H54 (cell line): ENCODE data around the gene OR2Z1.

Experiments used
- DNase-seq: peaks from one replicate; pipeline ENCODE4 v3.0.0; 2011; ENCODE audit warnings: low spot score, mixed read lengths; ENCODE audit not compliant: insufficient read length
- FAIRE-seq: peaks from 3 replicates; lab custom pipeline; 2011; peaks lifted over from hg19 to GRCh38; lab: Jason Lieb, UNC
- POLR2A ChIP-seq: IDR thresholded peaks from 2 replicates; pipeline ENCODE4 v1.6.1; 2011; ENCODE audit warnings: low read depth, mild to moderate bottlenecking, low read length

OR2Z1 gene, protein sequence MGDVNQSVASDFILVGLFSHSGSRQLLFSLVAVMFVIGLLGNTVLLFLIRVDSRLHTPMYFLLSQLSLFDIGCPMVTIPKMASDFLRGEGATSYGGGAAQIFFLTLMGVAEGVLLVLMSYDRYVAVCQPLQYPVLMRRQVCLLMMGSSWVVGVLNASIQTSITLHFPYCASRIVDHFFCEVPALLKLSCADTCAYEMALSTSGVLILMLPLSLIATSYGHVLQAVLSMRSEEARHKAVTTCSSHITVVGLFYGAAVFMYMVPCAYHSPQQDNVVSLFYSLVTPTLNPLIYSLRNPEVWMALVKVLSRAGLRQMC

DNA sequence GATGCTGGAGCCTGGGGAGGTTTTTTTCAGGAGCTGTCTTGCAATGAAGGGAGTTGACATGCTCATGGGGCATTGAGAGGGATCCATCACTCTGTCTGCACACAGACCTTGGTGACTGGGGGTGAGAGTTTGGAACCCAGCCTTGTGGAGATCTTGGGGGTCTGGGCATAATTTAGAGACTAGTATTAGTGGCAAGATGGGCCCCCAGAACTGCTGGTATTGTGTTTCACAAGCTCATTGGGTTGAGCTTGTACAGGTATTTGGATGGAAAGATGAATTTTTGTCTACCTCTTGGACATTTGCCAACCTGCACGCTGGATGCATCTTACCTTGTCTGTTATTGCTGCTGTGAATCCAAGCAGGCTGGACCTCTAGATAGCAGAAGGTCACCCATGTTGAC lies at the start of gene OR2Z1:
Gene OR2Z1 (plus strand): TSS at position 301 of the 400 bp plus-strand sequence. CDS start 9,395 bp downstream, outside the sequence.
- FAIRE-seq, result no peak
- no peak for DNase-seq
- TF ChIP-seq POLR2A, result no peak

DNA sequence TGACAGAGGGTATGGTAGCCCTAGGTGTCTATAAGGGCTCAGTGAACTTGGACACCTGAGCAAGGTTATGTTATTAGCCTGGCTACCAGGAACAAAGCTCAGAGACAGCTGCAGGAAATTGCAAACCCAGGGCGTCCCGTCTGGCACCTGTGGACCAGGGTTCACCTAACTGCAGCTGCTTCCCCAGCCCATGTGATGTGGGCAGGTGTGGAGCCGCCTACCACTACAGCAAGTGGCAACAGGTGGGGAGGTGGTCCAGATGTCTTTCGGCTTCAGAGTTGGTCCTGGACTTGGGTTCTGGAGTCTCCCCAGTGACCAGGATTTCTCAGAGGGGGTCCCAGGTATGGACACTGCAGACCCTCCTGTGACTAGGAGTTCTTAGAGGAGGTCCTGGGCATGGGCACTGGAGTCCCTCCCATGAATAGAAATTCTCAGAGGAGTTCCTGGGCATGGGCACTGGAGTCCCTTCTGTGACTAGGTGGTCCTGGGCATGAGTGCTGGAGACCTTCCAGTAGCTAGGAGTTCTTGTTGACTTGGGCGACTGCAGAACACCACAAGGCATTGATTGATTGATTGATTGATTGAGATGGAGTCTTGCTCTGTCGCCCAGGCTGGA lies 48.0 kb upstream of the OR2Z1 start:
- FAIRE-seq (no peak), DNase-seq (no peak)
- TF ChIP-seq POLR2A, result no peak

DNA sequence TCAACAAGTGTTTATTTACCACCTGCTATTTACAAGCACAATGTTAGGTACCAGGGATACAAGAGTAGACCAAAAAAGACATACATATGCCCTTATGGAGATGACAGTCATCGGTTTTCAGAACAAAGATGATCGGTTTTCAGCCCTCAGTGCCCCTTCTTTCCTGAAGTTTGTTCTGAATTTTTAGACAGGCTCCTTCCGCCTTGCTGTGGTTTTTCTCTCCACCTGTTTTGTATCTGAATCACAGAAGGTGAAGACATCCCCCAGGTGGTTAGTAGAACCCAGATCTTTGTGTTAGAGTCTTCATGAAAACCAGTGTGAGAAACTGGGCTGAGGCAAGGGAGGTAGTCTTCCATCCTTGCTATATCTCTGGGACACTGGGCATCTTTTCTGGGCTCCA lies 46.4 kb upstream of the OR2Z1 start:
- DNase-seq, result no peak
- TF ChIP-seq POLR2A, result no peak
- no peak for FAIRE-seq

DNA sequence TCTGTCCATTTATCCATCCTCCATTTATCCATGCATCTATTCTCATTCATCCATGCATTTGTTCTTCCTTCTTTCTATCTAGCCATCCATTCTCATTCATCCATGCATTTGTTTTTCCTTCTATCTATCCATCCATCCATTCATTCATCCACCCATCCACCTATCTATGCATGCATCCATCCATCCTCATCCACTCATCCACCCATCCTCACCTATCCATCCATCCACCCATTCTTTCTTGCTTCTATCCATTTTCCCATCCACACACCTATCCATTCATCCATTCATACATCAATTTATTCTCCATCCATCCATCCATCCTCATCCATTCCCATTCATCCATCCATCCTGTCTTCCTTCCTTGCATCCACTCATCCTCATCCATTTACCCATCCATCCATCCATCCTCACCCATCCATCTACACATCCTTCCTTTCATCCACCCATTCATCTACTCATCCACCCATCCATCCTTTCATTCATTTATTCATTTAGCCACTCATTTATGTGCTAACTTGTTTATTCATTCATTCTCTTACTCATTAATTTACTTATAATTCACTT lies 43.1 kb upstream of the OR2Z1 start:
- DNase-seq (no peak), FAIRE-seq (no peak)
- TF ChIP-seq POLR2A, result no peak

DNA sequence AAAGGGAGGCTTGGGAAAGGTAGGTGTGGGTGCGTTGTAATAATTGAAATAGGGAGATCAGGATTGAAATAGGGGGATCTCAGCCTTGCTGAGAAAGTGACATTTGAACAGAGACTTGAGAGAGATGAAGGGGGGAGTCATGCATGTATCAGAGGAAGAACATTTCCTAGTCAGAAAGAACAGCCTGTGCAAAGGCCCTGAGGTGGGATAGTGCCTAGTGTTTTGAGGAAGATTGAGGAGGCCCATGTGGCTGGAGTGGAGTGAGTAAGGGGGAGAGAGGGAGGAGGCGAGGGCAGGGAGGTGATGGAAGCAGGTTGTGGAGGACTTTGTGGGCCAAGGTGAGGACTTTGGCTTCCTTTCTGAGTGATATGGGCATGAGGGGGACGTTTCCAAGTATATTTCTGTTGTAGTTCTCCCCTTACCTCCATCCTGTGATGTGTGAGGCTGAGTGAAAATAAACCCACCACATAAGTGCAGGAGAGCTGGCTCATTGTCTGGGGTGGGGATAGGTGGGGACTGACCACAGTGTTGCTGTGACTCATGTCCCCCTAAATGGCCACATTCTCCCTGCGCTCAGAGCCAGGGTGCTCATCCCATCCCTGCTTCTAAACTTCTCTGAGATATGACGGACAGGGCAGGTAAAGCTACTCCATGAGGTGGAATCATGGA lies 40.6 kb upstream of the OR2Z1 start:
- no peak for TF ChIP-seq POLR2A
- DNase-seq (no peak), FAIRE-seq (no peak)

DNA sequence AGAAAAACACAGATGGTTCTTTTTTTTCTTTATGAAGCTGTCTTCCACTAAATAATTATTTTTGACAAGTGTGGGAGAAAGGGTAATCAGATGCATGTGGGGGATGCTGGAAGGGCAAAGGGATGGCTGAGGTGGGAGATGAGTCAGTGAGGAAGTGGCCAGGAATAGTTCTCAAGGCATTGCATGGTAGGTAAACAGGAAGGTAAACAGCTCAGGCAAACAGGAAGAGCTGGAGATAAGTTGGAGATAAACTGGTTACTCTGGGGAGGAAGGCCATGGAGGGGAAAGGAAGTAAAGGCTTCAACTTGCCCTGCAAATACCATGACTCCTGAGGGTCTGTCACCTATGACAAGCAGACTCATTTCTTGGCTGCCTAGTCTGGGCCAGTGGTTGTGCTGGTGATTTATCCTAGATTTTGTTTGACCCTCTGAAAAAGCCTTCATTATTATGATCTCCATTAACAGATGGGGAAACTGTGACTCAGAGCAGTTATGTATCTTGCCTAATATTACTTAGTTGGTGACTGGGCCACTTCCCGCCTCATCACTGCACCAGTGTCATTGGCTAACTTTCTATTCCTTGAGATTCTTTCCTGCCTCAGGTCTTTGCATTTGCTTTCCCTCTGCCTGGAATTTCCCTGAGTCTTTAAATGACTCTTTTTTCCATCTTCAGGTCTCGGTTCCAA lies 39.9 kb upstream of the OR2Z1 start:
- FAIRE-seq, result no peak
- TF ChIP-seq POLR2A, result no peak
- DNase-seq, result no peak

DNA sequence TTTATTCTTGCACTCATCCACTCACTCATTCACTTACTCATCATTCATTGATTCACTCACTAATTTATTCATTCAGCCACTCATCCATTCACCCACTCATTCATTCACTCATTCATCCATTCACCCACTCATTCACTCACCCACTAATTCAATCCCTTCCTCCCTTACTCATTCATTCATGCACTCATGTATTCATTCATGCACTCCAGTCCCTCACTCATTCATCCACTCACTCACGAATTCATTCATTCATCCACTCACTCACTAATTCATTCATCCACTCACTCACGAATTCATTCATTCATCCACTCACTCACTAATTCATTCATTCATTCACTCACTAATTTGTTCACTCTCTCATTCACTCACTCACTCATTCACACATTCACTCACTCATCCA lies 39.0 kb upstream of the OR2Z1 start:
- DNase-seq (no peak), FAIRE-seq (no peak)
- TF ChIP-seq POLR2A, result no peak

DNA sequence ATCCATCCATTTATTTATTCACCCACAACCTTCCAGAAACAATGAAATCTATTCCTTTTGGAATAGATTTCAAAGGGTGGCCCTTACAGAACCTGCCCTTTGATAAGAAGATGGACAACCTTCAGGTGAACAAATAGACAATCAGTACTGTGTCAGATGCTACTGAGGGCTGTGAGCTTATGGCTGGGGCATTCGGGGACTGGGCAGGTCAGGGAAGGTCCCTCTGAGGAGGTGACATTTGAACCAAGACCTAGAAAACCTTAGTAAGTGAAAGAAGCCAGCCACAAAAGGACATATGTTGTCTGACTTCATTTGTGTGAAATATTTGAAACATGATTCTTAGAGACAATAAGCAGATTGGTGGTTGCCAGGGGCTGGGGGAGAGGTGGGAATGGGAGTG lies 38.5 kb upstream of the OR2Z1 start:
- DNase-seq (no peak), FAIRE-seq (no peak)
- TF ChIP-seq POLR2A, result no peak

DNA sequence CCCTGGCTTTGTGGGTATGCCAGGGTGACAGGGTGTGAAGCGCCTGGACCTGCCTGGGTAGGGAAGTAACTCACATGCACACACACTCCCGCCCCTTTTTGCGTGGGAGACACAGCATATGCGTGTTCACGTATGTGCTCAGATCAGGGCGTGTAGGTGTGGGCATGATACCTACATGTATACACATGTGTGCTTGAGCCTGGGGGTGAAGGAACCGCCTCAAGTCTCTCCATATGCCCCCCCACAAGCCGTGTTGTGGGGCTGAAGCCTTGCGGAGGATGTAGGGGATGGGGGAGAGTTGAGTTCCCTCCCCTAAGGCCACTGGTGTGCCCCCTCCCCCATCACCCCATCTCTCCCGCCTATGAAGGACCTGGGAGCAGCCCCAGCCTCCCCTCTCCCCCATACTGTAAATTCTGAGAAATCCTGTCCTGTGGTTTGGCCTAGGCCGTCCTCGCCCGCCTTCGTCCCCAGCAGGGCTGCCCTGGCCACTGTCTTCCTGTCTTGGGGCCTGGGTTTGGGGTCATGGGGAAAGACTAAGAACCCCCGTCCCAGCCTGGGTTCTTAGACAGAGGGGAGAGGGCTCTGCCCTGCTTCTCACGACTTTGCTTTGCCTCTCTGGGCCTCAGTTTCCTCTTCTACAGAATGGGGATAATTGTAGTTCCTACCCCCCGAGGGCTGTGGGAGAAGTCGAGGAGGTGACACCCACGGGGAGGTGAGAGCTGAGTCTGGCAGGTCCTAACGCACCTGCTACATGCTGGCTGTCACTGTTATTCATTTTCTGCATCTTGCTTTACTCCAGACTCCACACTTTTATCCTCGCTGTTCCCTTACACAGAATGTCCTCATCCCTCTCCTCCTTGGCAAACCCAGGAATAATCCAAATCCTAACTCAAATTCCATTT lies 37.2 kb upstream of the OR2Z1 start:
- no peak for TF ChIP-seq POLR2A
- FAIRE-seq (no peak), DNase-seq (no peak)

DNA sequence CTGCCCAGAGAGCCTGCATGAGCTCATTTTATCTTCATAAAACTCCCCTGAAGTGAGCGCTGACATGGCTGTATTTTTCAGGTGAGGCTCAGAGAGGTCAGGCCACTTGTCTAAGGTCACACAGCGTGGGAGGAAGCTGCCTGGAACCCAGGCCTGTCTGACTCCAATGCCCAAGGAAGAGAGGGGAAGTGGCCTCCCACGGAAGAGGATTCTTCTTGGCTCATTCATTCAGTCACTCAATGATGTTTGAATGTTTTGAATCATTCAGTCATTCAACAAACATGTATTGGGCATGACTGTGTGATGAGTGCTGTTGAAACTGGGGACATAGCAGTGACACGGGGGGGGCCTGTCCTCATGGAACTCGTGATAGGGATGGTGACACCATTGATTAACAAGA lies 34.9 kb upstream of the OR2Z1 start:
- TF ChIP-seq POLR2A, result no peak
- FAIRE-seq, result no peak

DNA sequence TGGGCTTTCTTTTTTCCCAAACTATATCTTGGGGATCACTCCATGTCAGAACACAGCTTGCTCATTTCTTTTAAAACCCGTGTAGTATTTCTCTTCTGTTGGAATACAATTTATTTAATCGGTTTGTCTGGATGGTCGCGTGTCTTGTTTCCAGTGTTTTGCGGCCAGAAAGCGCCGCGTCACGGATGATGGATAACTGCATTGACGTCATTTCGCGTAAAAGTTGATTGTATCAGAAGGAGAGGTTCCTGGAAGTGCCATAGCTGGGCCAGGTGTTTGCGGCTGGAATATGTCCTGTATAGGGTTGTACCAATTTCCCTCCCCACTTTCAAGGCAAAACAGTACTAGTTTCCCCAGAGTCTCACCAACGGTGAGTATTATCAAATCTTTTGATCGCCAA lies 32.5 kb upstream of the OR2Z1 start:
- no peak for TF ChIP-seq POLR2A
- no peak for DNase-seq
- no peak for FAIRE-seq

More for the DNA sequence above, 34.9 kb upstream of the OR2Z1 start:
- DNase-seq, result no peak

DNA sequence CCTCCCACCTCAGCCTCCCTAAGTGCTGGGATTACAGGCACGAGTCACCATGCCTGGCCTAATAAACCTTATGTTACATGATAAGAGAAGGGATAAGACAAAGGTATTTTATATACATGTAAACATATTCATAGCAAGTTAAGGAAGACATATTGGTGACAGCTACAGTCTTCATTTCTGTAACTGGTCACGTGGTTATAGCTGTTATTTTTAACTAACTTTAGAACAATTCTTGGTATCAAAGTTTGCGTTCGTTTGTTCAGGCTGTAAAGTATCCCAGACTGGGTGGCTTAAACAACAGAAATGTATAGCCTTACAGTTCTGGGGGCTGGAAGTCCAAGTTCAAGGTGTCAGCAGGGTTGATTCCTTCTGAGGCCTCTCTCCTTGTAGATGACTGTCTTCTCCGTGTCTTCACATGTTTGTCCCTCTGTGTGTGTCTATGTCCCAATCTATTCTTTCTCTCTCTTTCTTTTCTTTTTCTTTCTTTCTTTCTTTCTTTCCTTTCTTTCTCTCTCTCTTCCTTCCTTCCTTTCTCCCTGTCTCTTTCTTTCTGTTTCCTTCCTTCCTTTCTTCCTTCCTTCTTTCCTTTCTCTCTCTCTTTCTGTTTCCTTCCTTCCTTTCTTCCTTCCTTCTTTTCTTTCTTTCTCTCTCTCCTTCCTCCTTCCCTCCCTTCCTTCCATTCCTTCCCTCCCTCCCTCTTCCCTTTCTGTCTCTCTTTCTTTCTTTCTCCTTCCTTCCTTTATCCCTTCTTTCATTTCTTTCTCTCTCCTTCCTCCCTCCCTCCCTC lies 30.5 kb upstream of the OR2Z1 start:
- DNase-seq (no peak), FAIRE-seq (no peak)
- TF ChIP-seq POLR2A, result no peak
